ENCODE results near the gene UNC50.

Gene UNC50

GRCh38 chr2:98608116-98608961 lies at the start of gene UNC50, which contains the start of gene COA5:
Gene UNC50 (plus strand): TSS chr2:98608589. CDS start chr2:98609760, 1,171 bp downstream.
Gene COA5 (minus strand): TSS chr2:98608512. CDS start chr2:98608405, 107 bp downstream.
- no peak for FAIRE-seq
- DNase-seq (ENCODE audit: low spot score): peak; percentile 73

DNA sequence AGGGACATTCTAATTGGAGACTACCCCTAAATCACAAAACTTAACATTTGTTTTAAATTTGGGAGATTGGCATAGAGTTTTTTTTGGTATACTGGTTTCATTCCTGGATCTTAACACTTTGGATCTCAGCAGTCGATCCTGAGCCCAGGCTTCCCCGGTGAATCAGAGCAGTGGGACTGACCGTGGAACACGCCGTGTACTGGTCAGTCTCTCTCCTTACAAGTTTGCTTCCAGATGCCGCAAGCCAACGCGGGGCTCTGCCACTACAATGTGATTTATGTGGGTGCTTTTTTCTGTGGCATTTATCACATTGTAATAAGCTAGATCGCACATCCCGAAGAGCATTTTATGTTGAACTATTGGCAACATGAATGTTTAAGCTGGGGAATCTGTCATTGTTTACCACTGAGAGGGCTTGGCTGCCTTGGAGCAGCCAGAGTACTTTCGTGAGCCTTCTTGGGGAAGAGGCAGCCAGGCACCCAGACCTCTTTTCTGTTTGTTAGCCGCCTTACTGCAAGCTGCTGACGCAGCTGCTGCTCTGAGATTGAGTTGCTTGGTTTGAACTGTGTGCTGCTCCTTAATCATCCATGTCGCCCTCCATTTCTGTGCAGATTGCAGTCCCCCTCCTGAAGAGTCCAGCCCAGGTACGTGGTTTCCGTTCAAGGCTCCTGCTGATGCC lies 49.4 kb upstream of the UNC50 start:
- no peak for FAIRE-seq

DNA sequence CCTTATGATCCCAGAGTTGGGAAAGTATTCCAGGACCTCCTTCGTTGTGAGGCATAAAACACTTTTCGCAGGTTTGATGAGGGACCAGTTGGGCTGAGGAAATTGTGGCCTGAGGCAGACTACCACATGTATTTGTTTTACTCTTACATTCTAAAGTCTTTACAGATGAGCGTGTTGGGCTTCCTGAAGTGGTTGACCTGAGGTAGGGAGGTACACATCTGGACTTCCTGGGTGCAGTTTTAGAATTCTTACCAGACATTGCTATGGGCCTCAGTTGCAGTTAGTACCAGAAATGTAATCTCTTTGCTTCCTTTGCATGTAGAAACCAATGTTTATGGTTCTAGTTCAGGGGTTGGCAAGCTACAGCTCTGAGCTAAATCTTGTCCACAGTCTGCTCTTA lies 48.8 kb upstream of the UNC50 start:
- no peak for FAIRE-seq
- DNase-seq (ENCODE audit: low spot score): no peak

More for the DNA sequence above, 49.4 kb upstream of the UNC50 start:
- DNase-seq (ENCODE audit: low spot score): no peak

DNA sequence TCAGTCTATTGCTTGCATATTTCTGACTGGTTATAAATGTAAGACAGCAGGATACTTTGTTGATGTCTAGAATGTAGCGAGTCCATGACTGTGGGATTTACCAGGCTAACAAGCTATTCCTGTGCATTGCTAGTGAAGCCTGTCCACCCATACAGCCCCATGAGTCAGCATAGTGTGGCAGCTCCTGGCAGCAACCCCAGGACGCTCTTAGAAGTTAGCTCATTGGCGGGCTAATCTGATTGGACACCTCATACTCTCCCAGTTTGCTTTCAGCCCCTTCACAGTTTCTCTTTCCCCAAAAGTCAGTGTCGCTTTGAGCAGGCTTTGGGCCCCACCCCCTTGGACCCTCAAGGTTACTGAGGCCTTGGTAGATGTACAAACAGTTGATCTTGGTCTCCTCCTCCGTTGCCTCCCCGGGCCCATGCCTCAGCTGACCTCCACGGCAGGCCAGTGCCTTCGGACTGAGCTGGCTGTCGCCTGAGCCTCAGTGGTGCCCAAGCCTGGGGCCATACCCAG lies 48.1 kb upstream of the UNC50 start:
- FAIRE-seq (peak; percentile 85), DNase-seq (ENCODE audit: low spot score) (peak; percentile 69)

GRCh38 chr2:98561018-98561417 lies 47.4 kb upstream of the UNC50 start:
- FAIRE-seq: no peak
- DNase-seq (ENCODE audit: low spot score): no peak

- FAIRE-seq (no peak), DNase-seq (ENCODE audit: low spot score) (no peak)
Observed at GRCh38 chr2:98561902-98562695, 46.3 kb upstream of the UNC50 start.

GRCh38 chr2:98563394-98563793 lies 45.0 kb upstream of the UNC50 start:
- FAIRE-seq (no peak), DNase-seq (ENCODE audit: low spot score) (no peak)

- no peak for DNase-seq (ENCODE audit: low spot score)
- FAIRE-seq: no peak
Observed at GRCh38 chr2:98564541-98565132, 43.8 kb upstream of the UNC50 start.

- DNase-seq (ENCODE audit: low spot score) (no peak), FAIRE-seq (no peak)
Observed at GRCh38 chr2:98565286-98565860, 43.0 kb upstream of the UNC50 start.

DNA sequence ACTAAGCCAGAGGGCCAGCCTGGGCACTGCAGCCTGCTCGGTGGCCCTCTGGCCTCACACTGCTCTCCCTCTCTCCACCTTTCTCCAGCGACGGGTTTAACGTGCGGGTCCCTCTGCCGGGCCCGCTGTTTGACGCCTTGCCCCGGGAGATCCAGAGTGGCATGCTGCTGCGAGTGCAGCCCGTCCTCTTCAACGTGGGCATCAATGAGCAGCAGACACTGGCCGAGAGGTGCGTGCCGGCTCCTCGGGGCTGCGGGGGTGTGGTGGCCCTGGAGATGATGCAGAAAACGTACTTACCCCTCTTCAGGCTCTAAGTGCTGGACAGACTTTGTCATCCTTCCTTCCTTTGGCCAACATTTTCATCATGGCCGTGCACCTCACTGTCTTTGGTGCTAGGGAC lies 42.4 kb upstream of the UNC50 start:
- DNase-seq (ENCODE audit: low spot score) (no peak), FAIRE-seq (no peak)

- no peak for FAIRE-seq
- no peak for DNase-seq (ENCODE audit: low spot score)
Observed at GRCh38 chr2:98568161-98568956, 40.0 kb upstream of the UNC50 start.

DNA sequence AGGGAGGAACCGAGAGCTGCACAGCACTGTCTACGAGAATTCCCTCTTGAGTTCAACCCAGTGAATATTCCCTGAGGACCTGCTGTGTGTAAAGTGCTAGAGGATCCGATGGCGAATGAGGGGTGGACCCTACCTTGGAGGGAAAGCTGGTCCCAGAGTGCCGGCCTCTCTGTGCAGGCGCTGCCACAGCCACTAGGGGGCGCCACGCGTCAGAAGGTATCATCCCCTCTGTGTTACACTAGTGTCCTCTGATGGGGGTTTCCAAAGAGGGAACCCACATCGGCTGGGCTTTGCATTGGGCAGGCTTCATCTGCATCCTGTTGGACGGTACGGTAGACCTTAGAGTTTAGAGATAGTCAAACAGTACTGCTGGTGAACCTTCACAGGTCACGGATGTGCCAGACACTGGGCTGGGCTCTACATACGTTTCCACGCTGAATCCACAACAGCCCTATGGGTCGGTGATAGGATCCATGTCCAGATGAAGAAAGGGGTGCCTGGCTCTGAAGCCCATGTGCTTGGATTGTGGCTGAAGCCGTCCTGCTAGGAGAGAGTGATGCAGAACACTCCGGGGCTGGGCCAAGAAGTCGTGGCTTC lies 39.1 kb upstream of the UNC50 start:
- DNase-seq (ENCODE audit: low spot score) (no peak), FAIRE-seq (no peak)

- FAIRE-seq (no peak), DNase-seq (ENCODE audit: low spot score) (no peak)
Observed at GRCh38 chr2:98569915-98570314, 38.5 kb upstream of the UNC50 start.

GRCh38 chr2:98570356-98570755 lies 38.0 kb upstream of the UNC50 start:
- FAIRE-seq: no peak

DNA sequence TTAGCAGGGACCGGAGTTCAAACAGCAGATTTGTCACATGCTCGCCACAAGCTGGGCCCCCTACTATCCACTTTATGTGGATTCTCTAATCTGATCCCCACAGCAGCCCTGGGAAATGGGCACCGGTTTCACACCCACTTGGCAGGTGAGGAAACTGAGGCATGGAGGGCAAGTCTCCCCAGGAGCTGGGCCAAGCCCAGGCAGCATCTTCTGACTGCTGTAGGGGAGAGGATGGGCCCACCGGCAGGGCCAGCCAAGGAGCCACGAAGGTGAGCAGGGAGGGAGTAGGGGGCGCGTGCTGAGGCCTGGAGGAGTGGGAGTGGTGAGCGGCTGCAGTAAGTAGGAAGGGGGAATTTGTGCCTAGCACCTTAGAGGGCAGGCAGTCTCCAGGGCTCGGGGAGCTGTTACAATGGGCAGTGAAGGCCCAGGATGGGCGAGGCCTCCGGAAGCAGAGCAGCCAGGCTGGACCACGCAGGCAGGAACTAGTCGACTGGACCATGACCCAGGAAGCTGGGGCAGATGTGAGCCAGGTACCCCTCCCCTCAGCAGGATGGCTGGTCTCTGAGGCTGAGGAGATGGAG lies 37.2 kb upstream of the UNC50 start:
- FAIRE-seq: no peak
- DNase-seq (ENCODE audit: low spot score): no peak

More at GRCh38 chr2:98570356-98570755, 38.0 kb upstream of the UNC50 start:
- DNase-seq (ENCODE audit: low spot score): no peak

DNA sequence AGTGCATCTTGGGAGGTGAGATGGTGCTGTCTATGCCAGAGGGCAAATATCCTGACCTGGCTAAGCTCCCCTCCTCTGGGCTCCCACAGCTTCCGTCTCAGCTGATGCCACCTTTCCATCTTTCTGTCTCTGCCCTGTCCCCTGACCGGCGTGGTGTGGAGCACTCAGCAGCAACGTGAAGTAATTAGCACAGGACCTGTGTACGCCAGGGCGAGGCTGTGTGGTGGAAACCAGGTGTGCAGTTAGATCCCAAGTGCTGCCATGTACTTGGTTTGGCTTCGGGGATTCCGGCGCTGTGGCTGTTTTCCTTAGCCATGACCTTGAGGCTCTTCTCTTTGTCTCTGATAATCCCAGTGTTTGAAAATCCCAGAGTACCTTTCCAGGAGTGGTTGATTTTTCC lies 36.6 kb upstream of the UNC50 start:
- FAIRE-seq (no peak), DNase-seq (ENCODE audit: low spot score) (no peak)

DNA sequence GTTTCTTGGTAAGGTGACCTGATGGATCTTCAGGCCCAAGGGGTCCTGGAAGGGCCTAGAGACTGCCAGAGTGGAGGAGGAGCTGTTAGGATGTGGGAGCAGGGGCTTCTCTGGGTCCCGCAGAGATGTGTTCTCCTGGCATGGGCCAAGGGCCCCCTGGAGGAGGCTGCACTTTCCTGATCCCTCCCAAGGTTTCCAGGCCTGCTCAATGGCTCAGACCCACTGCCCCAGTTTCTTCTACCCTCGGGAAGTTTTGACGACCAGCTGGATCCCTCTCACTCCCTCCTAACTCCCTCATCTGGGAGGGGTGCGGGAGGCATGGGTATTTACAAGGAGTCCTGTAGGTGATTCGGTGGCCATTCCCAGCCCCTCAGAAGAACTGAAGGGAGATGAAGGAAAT lies 36.2 kb upstream of the UNC50 start:
- FAIRE-seq: no peak
- DNase-seq (ENCODE audit: low spot score): no peak

DNA sequence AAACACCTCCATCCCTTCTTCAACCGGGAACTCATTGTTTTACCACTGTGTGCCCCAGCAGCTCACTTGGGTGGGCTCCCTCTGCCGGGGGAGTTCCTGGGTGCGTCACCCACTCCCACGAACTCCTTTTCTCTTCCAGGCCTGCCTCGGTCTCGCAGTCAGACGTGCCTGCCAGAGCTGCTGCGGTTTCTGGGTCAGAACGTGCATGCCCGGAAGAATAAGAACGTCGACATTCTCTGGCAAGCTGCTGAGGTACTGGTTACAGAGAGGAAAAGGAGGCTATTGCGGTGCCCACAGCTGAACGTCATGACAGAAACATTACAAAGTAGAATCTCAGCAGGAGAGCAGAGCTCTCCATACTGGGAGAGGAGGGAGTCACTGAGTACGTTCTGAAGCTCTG lies 35.7 kb upstream of the UNC50 start:
- DNase-seq (ENCODE audit: low spot score) (no peak), FAIRE-seq (no peak)

GRCh38 chr2:98573426-98573825 lies 35.0 kb upstream of the UNC50 start:
- no peak for FAIRE-seq
- DNase-seq (ENCODE audit: low spot score): no peak

Measured in RCC 7860 (cell line).